GM12891 (cell line): ENCODE results near the gene IFT80.

ENCODE experiments used
- DNase-seq: peaks from one replicate; pipeline ENCODE4 v3.0.0; 2011; ENCODE audit warnings: low spot score; ENCODE audit not compliant: insufficient read length
- FAIRE-seq: peaks from 2 replicates; lab custom pipeline; 2011; peaks lifted over from hg19 to GRCh38; lab: Jason Lieb, UNC
- PAX5 ChIP-seq: IDR thresholded peaks from 2 replicates; pipeline ENCODE4 v1.6.1; 2011; ENCODE audit warnings: low read length, moderate library complexity, mild to moderate bottlenecking; ENCODE audit not compliant: insufficient read depth, severe bottlenecking
- POLR2A ChIP-seq: IDR thresholded peaks from 2 replicates; pipeline ENCODE4 v1.6.1; 2011; ENCODE audit warnings: low read depth, low read length, control low read depth
- POLR2AphosphoS5 ChIP-seq: IDR thresholded peaks from 2 replicates; pipeline ENCODE4 v1.6.1; 2011; ENCODE audit warnings: low read depth, low read length, control low read depth
- POU2F2 ChIP-seq: IDR thresholded peaks from 2 replicates; pipeline ENCODE4 v1.6.1; 2011; ENCODE audit warnings: low read depth, mild to moderate bottlenecking, control low read depth, low read length, moderate library complexity
- SPI1 ChIP-seq: IDR thresholded peaks from 2 replicates; pipeline ENCODE4 v1.6.1; 2011; ENCODE audit warnings: low read depth, low read length, control low read depth
- TAF1 ChIP-seq: IDR thresholded peaks from 2 replicates; pipeline ENCODE4 v1.6.1; 2011; ENCODE audit warnings: low read depth, low read length, control low read depth

The IFT80 gene

GRCh38 chr3:160400702-160401150, 1.7 kb upstream of the IFT80 start:
- FAIRE-seq: peak; percentile 35
- TF ChIP-seq POLR2A (no peak), POLR2AphosphoS5 (no peak), PAX5 (no peak), TAF1 (no peak), POU2F2 (no peak), SPI1 (no peak)
- no peak for DNase-seq

GRCh38 chr3:160400030-160400701, 1.1 kb upstream of the IFT80 start:
- TF ChIP-seq PAX5 (no peak), TAF1 (no peak)
- no peak for FAIRE-seq
- no peak for DNase-seq

GRCh38 chr3:160398820-160399124, 253 bp downstream of the IFT80 start:
- FAIRE-seq (no peak), DNase-seq (no peak)
- no peak for TF ChIP-seq POLR2A
- TF ChIP-seq SPI1: no peak
- no peak for TF ChIP-seq POLR2AphosphoS5
- TF ChIP-seq PAX5: no peak
- TF ChIP-seq POU2F2: no peak
- TF ChIP-seq TAF1: no peak

GRCh38 chr3:160395297-160395696, 3.7 kb downstream of the IFT80 start:
- DNase-seq: no peak
- FAIRE-seq: no peak

GRCh38 chr3:160394009-160394392, 5.0 kb downstream of the IFT80 start:
- DNase-seq (no peak), FAIRE-seq (no peak)
- TF ChIP-seq SPI1: no peak
- no peak for TF ChIP-seq PAX5
- TF ChIP-seq POLR2A: no peak
- no peak for TF ChIP-seq TAF1
- TF ChIP-seq POLR2AphosphoS5: no peak
- TF ChIP-seq POU2F2: no peak

More at GRCh38 chr3:160395297-160395696, 3.7 kb downstream of the IFT80 start:
- TF ChIP-seq SPI1: peak; percentile 50
- TF ChIP-seq PAX5: no peak

- TF ChIP-seq PAX5 (no peak), POLR2A (no peak), TAF1 (no peak), SPI1 (peak; percentile 58; the same call in 1 of the 2 replicates)
- FAIRE-seq (no peak), DNase-seq (no peak)
These were observed 5.5 kb downstream of the IFT80 start for GRCh38 chr3:160393346-160394008.

- DNase-seq: no peak
- TF ChIP-seq PAX5: no peak
- no peak for FAIRE-seq
These were observed 6.2 kb downstream of the IFT80 start for GRCh38 chr3:160392798-160393197.

GRCh38 chr3:160390565-160391138, 8.4 kb downstream of the IFT80 start:
- FAIRE-seq: peak; percentile 57
- TF ChIP-seq POLR2AphosphoS5 (no peak), TAF1 (no peak), SPI1 (no peak), POLR2A (no peak), POU2F2 (no peak), PAX5 (no peak)

GRCh38 chr3:160384639-160385318, 14.2 kb downstream of the IFT80 start:
- DNase-seq: no peak
- FAIRE-seq: no peak
- TF ChIP-seq POLR2AphosphoS5: no peak
- no peak for TF ChIP-seq POU2F2
- no peak for TF ChIP-seq TAF1
- TF ChIP-seq SPI1: no peak
- no peak for TF ChIP-seq PAX5
- TF ChIP-seq POLR2A: no peak

More at GRCh38 chr3:160390565-160391138, 8.4 kb downstream of the IFT80 start:
- no peak for DNase-seq

GRCh38 chr3:160381470-160381869, 17.6 kb downstream of the IFT80 start:
- TF ChIP-seq POLR2AphosphoS5 (no peak), TAF1 (no peak), POU2F2 (no peak), PAX5 (no peak), POLR2A (no peak)
- no peak for FAIRE-seq

More at GRCh38 chr3:160381470-160381869, 17.6 kb downstream of the IFT80 start:
- no peak for DNase-seq
